OCI-LY7 (cell line): ENCODE data around the gene EIF4A2. TPM values are rescaled to one million over a fixed set of nuclear protein-coding genes. Genes with fewer than 3 reads are reported as not detected.
A peak's percentile ranks its signal among the peaks of the same experiment; 100 is the strongest.

Source experiments
- BruUV-seq: library from RNA; stranded (reverse); fragments of 400-500 nt; replicated peaks from 2 replicates; lab custom pipeline; 2021; lab: Mats Ljungman, UMichigan
- CTCF ChIA-PET: fragments of 300-600 bp; sonication (Branson Sonifier 250); formaldehyde crosslinking; loops from one replicate; lab custom pipeline; 2022; ENCODE audit warnings: antibody characterized with exemption; ENCODE audit not compliant: unreplicated experiment; lab: Charles Lee
- POLR2A ChIA-PET: fragments of 300-600 bp; sonication (Branson Sonifier 250); formaldehyde crosslinking; loops from one replicate; lab custom pipeline; 2022; ENCODE audit warnings: antibody characterized with exemption; lab: Charles Lee
- DNase-seq: peaks from one replicate; pipeline ENCODE4 v3.0.0-alpha.2; 2015; ENCODE audit warnings: low spot score
- H2AFZ ChIP-seq: fragments of 200-600 bp; sonication (generic), shearing (Covaris generic); 2 replicates; pipeline ENCODE4 v1.6.1; 2014; ENCODE audit warnings: mild to moderate bottlenecking, antibody characterized with exemption, low read length, moderate library complexity
- H3K27ac ChIP-seq: fragments of 200-600 bp; sonication (generic); 2 replicates; pipeline ENCODE4 v1.5.1; 2014; ENCODE audit warnings: mixed run types, low read depth, mild to moderate bottlenecking, moderate library complexity, low read length, inconsistent platforms; ENCODE audit not compliant: poor library complexity, severe bottlenecking
- H3K36me3 ChIP-seq: fragments of 200-600 bp; sonication (generic); 2 replicates; pipeline ENCODE4 v1.6.1; 2014; ENCODE audit warnings: mild to moderate bottlenecking, antibody characterized with exemption, low read length, moderate library complexity, mixed read lengths; ENCODE audit not compliant: insufficient read depth
- H3K4me1 ChIP-seq: fragments of 200-600 bp; sonication (generic); 2 replicates; pipeline ENCODE4 v1.5.1; 2014; ENCODE audit warnings: mild to moderate bottlenecking, low read length; ENCODE audit not compliant: insufficient read depth, poor library complexity, severe bottlenecking
- H3K4me2 ChIP-seq: fragments of 200-600 bp; sonication (generic); 2 replicates; pipeline ENCODE4 v1.6.1; 2014; ENCODE audit warnings: mild to moderate bottlenecking, low read length
- H3K4me3 ChIP-seq: fragments of 200-600 bp; sonication (generic); 2 replicates; pipeline ENCODE4 v1.5.1; 2014; ENCODE audit warnings: mild to moderate bottlenecking, low read depth, low read length; ENCODE audit not compliant: poor library complexity, severe bottlenecking
- H3K79me2 ChIP-seq: fragments of 200-600 bp; sonication (generic); 2 replicates; pipeline ENCODE4 v1.6.1; 2016; ENCODE audit warnings: low read depth, mild to moderate bottlenecking, low read length, moderate library complexity, mixed read lengths; ENCODE audit not compliant: insufficient read depth
- H3K9me2 ChIP-seq: fragments of 200-600 bp; sonication (generic); 2 replicates; pipeline ENCODE4 v1.6.1; 2016; ENCODE audit warnings: mild to moderate bottlenecking, low read length, mixed read lengths; ENCODE audit not compliant: insufficient read depth
- H3K9me3 ChIP-seq: fragments of 200-600 bp; sonication (generic); 2 replicates; pipeline ENCODE4 v1.6.1; 2014; ENCODE audit warnings: mild to moderate bottlenecking, mixed run types, low read length, mixed read lengths
- H4K20me1 ChIP-seq: fragments of 200-600 bp; sonication (generic); 2 replicates; pipeline ENCODE4 v1.6.1; 2014; ENCODE audit warnings: mild to moderate bottlenecking, antibody characterized with exemption, low read length, moderate library complexity, mixed read lengths; ENCODE audit not compliant: insufficient read depth
- CTCF ChIP-seq: fragments of 200-600 bp; sonication (generic); conservative IDR thresholded peaks from 2 replicates; pipeline ENCODE4 v1.5.1; 2014; ENCODE audit warnings: mild to moderate bottlenecking, antibody characterized with exemption, low read length, moderate library complexity, mixed read lengths
- EZH2phosphoT487 ChIP-seq: fragments of 200-600 bp; sonication (generic); IDR thresholded peaks from 2 replicates; pipeline ENCODE4 v1.6.1; 2018; ENCODE audit warnings: low read depth, borderline replicate concordance, mild to moderate bottlenecking, mixed run types, antibody characterized with exemption, low read length, moderate library complexity, mixed read lengths
- intact Hi-C: fragments of 100-400 bp; cut with micrococcal nuclease; formaldehyde crosslinking; loops from one replicate; pipeline ENCODE4 v1.10.0; 2022; ENCODE audit not compliant: unreplicated experiment
- total RNA-seq, 2 experiments: library from RNA; depleted of rRNA in 1 of 2; stranded (reverse); fragments of >200 nt in 1 of 2; shearing (Covaris generic) in 1 of 2; gene quantifications; 2 replicates each; pipeline ENCODE4 v1.2.3, GENCODE V29; 2014 to 2022

EIF4A2 gene
- total RNA-seq, 2 experiments from 2014 or later = 437 to 506 TPM

GRCh38 chr3:186823386-186823785, 40.0 kb downstream of the EIF4A2 start:
- no peak overlapping the region for H2AFZ ChIP-seq
- no peak overlapping the region for H3K4me2 ChIP-seq
- DNase-seq = no peak
- POLR2A ChIA-PET = no interaction called here
- no peaks in the 10 kb centered on the region for H3K9me2 ChIP-seq
- intact Hi-C loops = loop anchor here (5.0 kb wide), 1 partner anchor 566 kb away; no protein-coding TSS in a partner anchor
- H3K4me3 ChIP-seq = no peak overlapping the region
- H3K27ac ChIP-seq = no peak overlapping the region
- CTCF ChIA-PET = no interaction called here
- no peaks in the 10 kb centered on the region for H4K20me1 ChIP-seq
- H3K9me3 ChIP-seq = no peaks in the 10 kb centered on the region
- no peaks in the 10 kb centered on the region for H3K36me3 ChIP-seq
- TF ChIP-seq EZH2phosphoT487 (no peak), CTCF (no peak)
- BruUV-seq = no TSS peak
- peaks cover 20% of the 10 kb centered on the region for H3K4me1 ChIP-seq
- H3K79me2 ChIP-seq = no peaks in the 10 kb centered on the region

- no peak overlapping the region for H3K4me3 ChIP-seq
- POLR2A ChIA-PET = interaction anchor here (0.8 to 1.3 kb wide), 2 partner anchors 174 to 252 kb away, joined by 3 read pairs; no protein-coding TSS in a partner anchor
- intact Hi-C loops = loop anchor here (5.0 kb wide), 1 partner anchor 567 kb away; no protein-coding TSS in a partner anchor
- no peaks in the 10 kb centered on the region for H3K9me2 ChIP-seq
- H3K4me2 ChIP-seq = no peak overlapping the region; the same call in 1 of the 2 replicates
- no peaks in the 10 kb centered on the region for H3K79me2 ChIP-seq
- no peaks in the 10 kb centered on the region for H3K9me3 ChIP-seq
- DNase-seq = no peak
- no peaks in the 10 kb centered on the region for H4K20me1 ChIP-seq
- H3K4me1 ChIP-seq = peaks cover 20% of the 10 kb centered on the region
- H2AFZ ChIP-seq = no peak overlapping the region
- no peak overlapping the region for H3K27ac ChIP-seq
- TF ChIP-seq CTCF (no peak), EZH2phosphoT487 (no peak)
- no peaks in the 10 kb centered on the region for H3K36me3 ChIP-seq
- no TSS peak for BruUV-seq
- CTCF ChIA-PET = no interaction called here
These were observed 41.2 kb downstream of the EIF4A2 start for GRCh38 chr3:186824430-186825139.

GRCh38 chr3:186825294-186825821, 42.0 kb downstream of the EIF4A2 start:
- peaks cover 20% of the 10 kb centered on the region for H3K4me1 ChIP-seq

More at GRCh38 chr3:186825294-186825821, 42.0 kb downstream of the EIF4A2 start:
- no peaks in the 10 kb centered on the region for H3K36me3 ChIP-seq
- H4K20me1 ChIP-seq = no peaks in the 10 kb centered on the region
- H3K4me3 ChIP-seq = no peak overlapping the region
- H3K27ac ChIP-seq = no peak overlapping the region
- no peaks in the 10 kb centered on the region for H3K9me3 ChIP-seq
- H3K4me2 ChIP-seq = peak overlapping the region; percentile 100
- no peaks in the 10 kb centered on the region for H3K79me2 ChIP-seq
- H3K9me2 ChIP-seq = no peaks in the 10 kb centered on the region
- CTCF ChIA-PET = no interaction called here
- peak; percentile 32 for DNase-seq
- no TSS peak for BruUV-seq
- POLR2A ChIA-PET = interaction anchor here (1.3 kb wide), 1 partner anchor 252 kb away, joined by 3 read pairs; no protein-coding TSS in a partner anchor
- TF ChIP-seq EZH2phosphoT487 = no peak
- TF ChIP-seq CTCF = no peak
- no peak overlapping the region for H2AFZ ChIP-seq
- intact Hi-C loops = no loop called here
